ENCODE results near the gene GSG1.

DNA sequence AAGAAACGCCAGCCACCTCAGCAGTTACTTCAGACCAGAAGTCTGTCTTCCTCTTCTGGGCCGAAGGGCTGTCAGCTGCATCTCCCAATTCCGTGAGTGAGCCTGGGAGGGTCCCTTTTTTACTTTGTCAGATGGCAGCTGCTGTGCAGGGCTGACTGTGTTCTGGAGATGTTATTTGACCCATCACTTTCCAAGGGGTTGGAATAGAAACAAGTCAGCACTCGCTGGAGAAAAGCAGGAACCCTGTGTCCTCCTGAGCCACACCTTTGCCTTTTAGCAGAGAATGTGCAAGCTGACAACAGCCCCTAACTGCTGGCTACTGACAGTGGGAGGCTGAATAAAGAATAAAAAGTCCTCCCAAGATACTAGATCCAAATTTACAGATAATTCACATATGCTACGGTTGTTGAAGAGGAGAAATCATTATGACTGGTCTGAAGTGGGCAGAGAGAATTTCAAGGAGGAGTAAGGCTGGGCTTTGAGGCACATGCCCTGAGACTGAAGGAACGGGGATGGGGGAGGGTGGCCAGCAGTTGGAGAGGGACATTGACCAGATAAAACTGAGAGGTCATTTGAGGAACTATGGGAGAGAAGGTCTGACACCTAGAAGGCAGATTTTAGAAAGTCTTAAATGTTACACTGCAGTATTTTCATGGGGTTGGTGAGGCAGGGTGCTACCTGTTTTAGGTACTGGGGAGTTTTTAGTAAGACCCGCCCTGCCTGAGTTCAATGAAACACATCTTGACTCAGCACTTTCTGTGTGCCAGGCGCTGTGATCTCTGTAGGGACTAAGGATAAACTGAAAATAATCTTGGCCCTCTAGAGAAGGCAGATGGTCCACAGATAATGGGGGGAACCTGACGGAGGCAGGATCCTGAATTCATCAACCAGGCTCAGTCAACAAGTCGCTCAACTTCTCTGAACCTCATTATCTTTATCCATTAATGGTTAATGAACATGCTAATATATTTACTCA, 31.9 kb downstream of the GSG1 start:
- TF ChIP-seq, protein P1, sequence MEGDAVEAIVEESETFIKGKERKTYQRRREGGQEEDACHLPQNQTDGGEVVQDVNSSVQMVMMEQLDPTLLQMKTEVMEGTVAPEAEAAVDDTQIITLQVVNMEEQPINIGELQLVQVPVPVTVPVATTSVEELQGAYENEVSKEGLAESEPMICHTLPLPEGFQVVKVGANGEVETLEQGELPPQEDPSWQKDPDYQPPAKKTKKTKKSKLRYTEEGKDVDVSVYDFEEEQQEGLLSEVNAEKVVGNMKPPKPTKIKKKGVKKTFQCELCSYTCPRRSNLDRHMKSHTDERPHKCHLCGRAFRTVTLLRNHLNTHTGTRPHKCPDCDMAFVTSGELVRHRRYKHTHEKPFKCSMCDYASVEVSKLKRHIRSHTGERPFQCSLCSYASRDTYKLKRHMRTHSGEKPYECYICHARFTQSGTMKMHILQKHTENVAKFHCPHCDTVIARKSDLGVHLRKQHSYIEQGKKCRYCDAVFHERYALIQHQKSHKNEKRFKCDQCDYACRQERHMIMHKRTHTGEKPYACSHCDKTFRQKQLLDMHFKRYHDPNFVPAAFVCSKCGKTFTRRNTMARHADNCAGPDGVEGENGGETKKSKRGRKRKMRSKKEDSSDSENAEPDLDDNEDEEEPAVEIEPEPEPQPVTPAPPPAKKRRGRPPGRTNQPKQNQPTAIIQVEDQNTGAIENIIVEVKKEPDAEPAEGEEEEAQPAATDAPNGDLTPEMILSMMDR (IDR thresholded peaks at IDR 0.05) = no peak
- no peak for TF ChIP-seq POLR2AphosphoS5 (IDR thresholded peaks at IDR 0.05)
- TF ChIP-seq POLR2A (IDR thresholded peaks at IDR 0.05) = no peak
- TF ChIP-seq EP300 (IDR thresholded peaks at IDR 0.05) = no peak
